GM21737 (cell line): ENCODE data around the gene VPS50.

Source experiments
- ATAC-seq: cut with Tn5 transposase; IDR thresholded peaks from one replicate; pipeline ENCODE4 v1.9.1; 2021; ENCODE audit warnings: mild to moderate bottlenecking, moderate library complexity; ENCODE audit not compliant: unreplicated experiment

The VPS50 gene

DNA sequence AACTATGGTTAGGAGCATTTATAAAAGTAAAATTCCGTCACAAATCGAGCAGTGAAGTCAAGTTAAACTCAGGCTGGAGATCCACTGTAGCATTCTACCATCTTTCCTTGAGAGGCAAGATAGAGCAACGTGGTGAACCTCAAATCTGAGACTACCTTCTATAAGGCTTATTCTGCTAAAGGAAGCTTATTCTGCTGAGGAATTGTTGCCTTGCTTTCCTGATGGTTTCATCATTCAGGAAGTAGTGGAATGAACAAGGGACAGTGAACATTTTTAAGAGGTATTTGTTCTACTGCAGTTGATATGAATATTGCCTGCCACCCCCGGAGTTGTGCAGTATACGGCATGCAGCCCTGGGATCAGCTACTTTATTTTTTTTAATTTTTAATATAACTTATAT lies 170.8 kb downstream of the VPS50 start:
- no peak for ATAC-seq

DNA sequence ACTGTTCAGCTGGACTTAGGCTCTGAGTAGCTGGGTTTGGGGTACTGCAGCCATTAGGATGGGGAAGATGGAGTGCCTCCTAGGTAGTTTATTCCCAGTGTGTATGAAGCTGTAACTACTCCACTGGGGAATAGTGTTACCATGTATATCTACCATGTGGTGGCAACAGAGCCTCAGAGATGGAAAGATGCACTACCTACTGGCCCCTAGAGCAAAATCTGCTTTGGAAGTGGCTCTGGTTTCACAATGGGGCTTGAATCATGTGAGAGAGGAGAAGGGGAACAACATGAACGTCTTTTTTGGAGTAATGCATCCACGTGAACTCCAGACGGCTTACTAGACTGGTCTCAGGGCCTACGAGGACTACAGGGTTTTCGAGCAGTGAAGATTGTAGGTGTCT lies 175.1 kb downstream of the VPS50 start:
- ATAC-seq = no peak

DNA sequence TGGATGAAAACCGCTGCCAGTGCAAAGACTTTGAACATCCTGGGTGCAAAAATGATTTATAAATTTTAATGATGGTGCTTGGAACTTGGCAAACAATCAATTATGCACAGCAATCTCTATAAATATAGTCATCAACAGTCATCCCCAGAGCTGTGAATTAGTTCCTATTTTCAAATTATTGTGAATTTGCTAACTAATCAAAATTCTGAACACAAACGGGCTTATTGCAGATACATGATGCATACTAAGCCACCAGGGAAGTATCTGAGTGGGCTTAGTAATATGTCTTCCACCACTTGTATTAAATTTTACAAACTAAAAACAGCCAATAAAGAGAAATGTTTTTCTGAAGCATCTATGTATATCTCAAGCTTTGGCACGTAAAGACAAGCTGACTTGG lies 177.2 kb downstream of the VPS50 start:
- no peak for ATAC-seq
